SK-N-SH (cell line): Measurements from ENCODE around the gene CRTC3.

Experiments
- RAD21 ChIP-seq: IDR thresholded peaks from 2 replicates; pipeline ENCODE4 v1.6.1; 2012; ENCODE audit warnings: mild to moderate bottlenecking, low read length
- SIN3A ChIP-seq: IDR thresholded peaks from 2 replicates; pipeline ENCODE4 v1.6.1; 2012; ENCODE audit warnings: low read depth, mild to moderate bottlenecking, low read length, moderate library complexity, borderline replicate concordance
- TF ChIP-seq, protein P1 (sequence below): fragments of 200-600 bp; sonication (generic); IDR thresholded peaks from 2 replicates; pipeline ENCODE4 v1.6.1; 2017; ENCODE audit warnings: antibody characterized with exemption, mild to moderate bottlenecking, moderate library complexity
- TF ChIP-seq, protein P2 (sequence below): IDR thresholded peaks from 2 replicates; pipeline ENCODE4 v1.6.1; 2012; ENCODE audit warnings: mild to moderate bottlenecking, low read depth, low read length, moderate library complexity
- TF ChIP-seq, protein P3 (sequence below): fragments of 150-350 bp; IDR thresholded peaks from 2 replicates; pipeline ENCODE4 v1.6.1; 2017; ENCODE audit warnings: antibody characterized with exemption, low read length, low read depth, borderline replicate concordance

DNA sequence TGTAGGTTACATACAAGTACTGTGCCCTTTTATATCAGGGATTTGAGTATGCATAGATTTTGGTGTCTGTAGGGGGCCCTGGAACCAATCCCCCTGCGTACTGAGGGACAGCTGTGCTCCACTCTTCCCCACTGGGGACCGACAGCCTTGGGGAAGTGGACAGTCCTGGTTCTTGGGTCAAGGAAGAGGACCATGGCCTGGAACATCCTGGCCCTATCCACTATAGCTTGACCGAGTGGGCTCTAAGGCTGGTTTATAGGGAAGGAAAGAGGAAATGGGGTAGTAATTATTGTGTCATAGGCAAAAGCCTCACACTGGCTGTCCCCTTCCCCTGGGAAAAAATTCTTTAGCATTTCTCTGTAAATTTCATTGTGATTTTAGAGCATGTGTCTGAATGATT is 49.5 kb downstream of the CRTC3 start:
- TF ChIP-seq, protein P1, sequence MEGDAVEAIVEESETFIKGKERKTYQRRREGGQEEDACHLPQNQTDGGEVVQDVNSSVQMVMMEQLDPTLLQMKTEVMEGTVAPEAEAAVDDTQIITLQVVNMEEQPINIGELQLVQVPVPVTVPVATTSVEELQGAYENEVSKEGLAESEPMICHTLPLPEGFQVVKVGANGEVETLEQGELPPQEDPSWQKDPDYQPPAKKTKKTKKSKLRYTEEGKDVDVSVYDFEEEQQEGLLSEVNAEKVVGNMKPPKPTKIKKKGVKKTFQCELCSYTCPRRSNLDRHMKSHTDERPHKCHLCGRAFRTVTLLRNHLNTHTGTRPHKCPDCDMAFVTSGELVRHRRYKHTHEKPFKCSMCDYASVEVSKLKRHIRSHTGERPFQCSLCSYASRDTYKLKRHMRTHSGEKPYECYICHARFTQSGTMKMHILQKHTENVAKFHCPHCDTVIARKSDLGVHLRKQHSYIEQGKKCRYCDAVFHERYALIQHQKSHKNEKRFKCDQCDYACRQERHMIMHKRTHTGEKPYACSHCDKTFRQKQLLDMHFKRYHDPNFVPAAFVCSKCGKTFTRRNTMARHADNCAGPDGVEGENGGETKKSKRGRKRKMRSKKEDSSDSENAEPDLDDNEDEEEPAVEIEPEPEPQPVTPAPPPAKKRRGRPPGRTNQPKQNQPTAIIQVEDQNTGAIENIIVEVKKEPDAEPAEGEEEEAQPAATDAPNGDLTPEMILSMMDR = no peak
- TF ChIP-seq, protein P2, sequence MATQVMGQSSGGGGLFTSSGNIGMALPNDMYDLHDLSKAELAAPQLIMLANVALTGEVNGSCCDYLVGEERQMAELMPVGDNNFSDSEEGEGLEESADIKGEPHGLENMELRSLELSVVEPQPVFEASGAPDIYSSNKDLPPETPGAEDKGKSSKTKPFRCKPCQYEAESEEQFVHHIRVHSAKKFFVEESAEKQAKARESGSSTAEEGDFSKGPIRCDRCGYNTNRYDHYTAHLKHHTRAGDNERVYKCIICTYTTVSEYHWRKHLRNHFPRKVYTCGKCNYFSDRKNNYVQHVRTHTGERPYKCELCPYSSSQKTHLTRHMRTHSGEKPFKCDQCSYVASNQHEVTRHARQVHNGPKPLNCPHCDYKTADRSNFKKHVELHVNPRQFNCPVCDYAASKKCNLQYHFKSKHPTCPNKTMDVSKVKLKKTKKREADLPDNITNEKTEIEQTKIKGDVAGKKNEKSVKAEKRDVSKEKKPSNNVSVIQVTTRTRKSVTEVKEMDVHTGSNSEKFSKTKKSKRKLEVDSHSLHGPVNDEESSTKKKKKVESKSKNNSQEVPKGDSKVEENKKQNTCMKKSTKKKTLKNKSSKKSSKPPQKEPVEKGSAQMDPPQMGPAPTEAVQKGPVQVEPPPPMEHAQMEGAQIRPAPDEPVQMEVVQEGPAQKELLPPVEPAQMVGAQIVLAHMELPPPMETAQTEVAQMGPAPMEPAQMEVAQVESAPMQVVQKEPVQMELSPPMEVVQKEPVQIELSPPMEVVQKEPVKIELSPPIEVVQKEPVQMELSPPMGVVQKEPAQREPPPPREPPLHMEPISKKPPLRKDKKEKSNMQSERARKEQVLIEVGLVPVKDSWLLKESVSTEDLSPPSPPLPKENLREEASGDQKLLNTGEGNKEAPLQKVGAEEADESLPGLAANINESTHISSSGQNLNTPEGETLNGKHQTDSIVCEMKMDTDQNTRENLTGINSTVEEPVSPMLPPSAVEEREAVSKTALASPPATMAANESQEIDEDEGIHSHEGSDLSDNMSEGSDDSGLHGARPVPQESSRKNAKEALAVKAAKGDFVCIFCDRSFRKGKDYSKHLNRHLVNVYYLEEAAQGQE = no peak
- no peak for TF ChIP-seq SIN3A
- TF ChIP-seq, protein P3, sequence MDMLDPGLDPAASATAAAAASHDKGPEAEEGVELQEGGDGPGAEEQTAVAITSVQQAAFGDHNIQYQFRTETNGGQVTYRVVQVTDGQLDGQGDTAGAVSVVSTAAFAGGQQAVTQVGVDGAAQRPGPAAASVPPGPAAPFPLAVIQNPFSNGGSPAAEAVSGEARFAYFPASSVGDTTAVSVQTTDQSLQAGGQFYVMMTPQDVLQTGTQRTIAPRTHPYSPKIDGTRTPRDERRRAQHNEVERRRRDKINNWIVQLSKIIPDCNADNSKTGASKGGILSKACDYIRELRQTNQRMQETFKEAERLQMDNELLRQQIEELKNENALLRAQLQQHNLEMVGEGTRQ = no peak
- TF ChIP-seq RAD21 = no peak
